Panc1 (cell line): ENCODE data around the gene CNGA4. TPM values are rescaled to one million over a fixed set of nuclear protein-coding genes. Genes with fewer than 3 reads are reported as not detected.

Source experiments
- ATAC-seq: fragments of 200-7000 bp; cut with Tn5 transposase; 2 replicates; pipeline ENCODE4 v1.9.1; 2020; ENCODE audit warnings: mild to moderate bottlenecking, moderate library complexity
- BruUV-seq: library from RNA; stranded (reverse); fragments of 400-500 nt; replicated peaks from 2 replicates; lab custom pipeline; 2021; lab: Mats Ljungman, UMichigan
- CTCF ChIA-PET: fragments of 300-600 bp; sonication (Branson Sonifier 250); formaldehyde crosslinking; loops from one replicate; lab custom pipeline; 2022; ENCODE audit warnings: antibody characterized with exemption; lab: Charles Lee
- POLR2A ChIA-PET: fragments of 300-600 bp; sonication (Branson Sonifier 250); formaldehyde crosslinking; loops from one replicate; lab custom pipeline; 2022; ENCODE audit warnings: antibody characterized with exemption; lab: Charles Lee
- DNase-seq: peaks from one replicate; pipeline ENCODE4 v3.0.0-alpha.2; 2010; ENCODE audit warnings: low read depth, low spot score
- H3K27ac ChIP-seq: 2 replicates; pipeline ENCODE4 v1.5.1; 2011; ENCODE audit warnings: mild to moderate bottlenecking, low read length, inconsistent platforms
- H3K27me3 ChIP-seq: fragments of 200-500 bp; sonication (Bioruptor generic); 2 replicates; pipeline ENCODE4 v1.6.0; 2014; ENCODE audit warnings: low read length, inconsistent platforms; ENCODE audit not compliant: control insufficient read depth, insufficient read depth
- H3K36me3 ChIP-seq: fragments of 200-500 bp; sonication (Bioruptor generic); 2 replicates; pipeline ENCODE4 v1.5.1; 2014; ENCODE audit warnings: inconsistent platforms, mild to moderate bottlenecking, low read length, moderate library complexity; ENCODE audit not compliant: control insufficient read depth, insufficient read depth
- H3K4me1 ChIP-seq: 2 replicates; pipeline ENCODE4 v1.5.1; 2011; ENCODE audit warnings: inconsistent platforms, mild to moderate bottlenecking, low read length, moderate library complexity; ENCODE audit not compliant: control insufficient read depth, insufficient read depth
- H3K4me3 ChIP-seq, 2 experiments: 2 replicates each; pipeline ENCODE4 v1.5.1; 2011 to 2012; ENCODE audit warnings: low read depth in 2 of 2, low read length in 2 of 2, mild to moderate bottlenecking in 2 of 2, inconsistent platforms in 1 of 2, moderate library complexity in 1 of 2
- H3K9me3 ChIP-seq: fragments of 200-500 bp; sonication (Bioruptor generic); 2 replicates; pipeline ENCODE4 v1.5.1; 2014; ENCODE audit warnings: low read depth, mild to moderate bottlenecking, inconsistent platforms, low read length, moderate library complexity; ENCODE audit not compliant: control insufficient read depth, insufficient read depth
- CTCF ChIP-seq: fragments of 450-650 bp; IDR thresholded peaks from 2 replicates; pipeline ENCODE4 v1.5.1; 2017; ENCODE audit warnings: mild to moderate bottlenecking
- REST ChIP-seq, 2 experiments: IDR thresholded peaks; 2 replicates each; pipeline ENCODE4 v1.6.1; 2011 to 2012; ENCODE audit warnings: low read depth in 2 of 2, control low read depth in 1 of 2, low read length in 1 of 2, mild to moderate bottlenecking in 1 of 2, moderate library complexity in 1 of 2; ENCODE audit not compliant: insufficient read depth in 1 of 2
- SIN3A ChIP-seq: IDR thresholded peaks from 2 replicates; pipeline ENCODE4 v1.6.1; 2012; ENCODE audit warnings: low read depth, mild to moderate bottlenecking, low read length, moderate library complexity, borderline replicate concordance; ENCODE audit not compliant: insufficient read depth
- TCF7L2 ChIP-seq: IDR thresholded peaks from 2 replicates; pipeline ENCODE4 v1.6.1; 2011; ENCODE audit warnings: mild to moderate bottlenecking, low read depth, low read length, inconsistent platforms
- in situ Hi-C: cut with HindIII; loops from 2 replicates; pipeline ENCODE4 v1.10.0; 2016; ENCODE audit warnings: low sequenced_read_pairs, low pct_unique_long_range_greater_than_20kb
- intact Hi-C: fragments of 100-400 bp; cut with micrococcal nuclease; formaldehyde crosslinking; loops from one replicate; pipeline ENCODE4 v1.10.0; 2022; ENCODE audit not compliant: unreplicated experiment
- total RNA-seq: library from RNA; stranded (reverse); gene quantifications from one replicate; pipeline ENCODE4 v1.2.1, GENCODE V29; 2021; ENCODE audit not compliant: unreplicated experiment

The CNGA4 gene
- total RNA-seq, 1 experiment from 2014 or later, result 0.62 TPM

GRCh38 chr11:6269994-6270393 lies 31.1 kb downstream of the CNGA4 start:
- no peaks in the 10 kb centered on the region for H3K4me1 ChIP-seq
- CTCF ChIA-PET, result interaction anchor here (0.6 kb wide), 1 partner anchor 14 kb away, joined by 4 read pairs; no protein-coding TSS in a partner anchor
- BruUV-seq, result no TSS peak
- H3K27ac ChIP-seq, result no peak overlapping the region
- H3K27me3 ChIP-seq, result peaks cover 12% of the 10 kb centered on the region
- H3K9me3 ChIP-seq, result no peaks in the 10 kb centered on the region
- POLR2A ChIA-PET, result no interaction called here
- ATAC-seq (no peak; the same call in 1 of the 2 replicates), DNase-seq (no peak)
- no peaks in the 10 kb centered on the region for H3K36me3 ChIP-seq
- TF ChIP-seq REST (IDR thresholded peaks at IDR 0.05; ENCODE audit: insufficient read depth in 1 of 2, low read depth in 2 of 2, low read length in 1 of 2) (no peak), CTCF (peak; percentile 68)
- no peak overlapping the region for H3K4me3 ChIP-seq
- intact Hi-C loops (no loop called here), in situ Hi-C loops (no loop called here)

- POLR2A ChIA-PET, result no interaction called here
- DNase-seq (no peak), ATAC-seq (no peak)
- H3K4me1 ChIP-seq, result no peaks in the 10 kb centered on the region
- no peak overlapping the region for H3K27ac ChIP-seq
- intact Hi-C loops, result no loop called here
- TF ChIP-seq SIN3A, result no peak
- no peak for TF ChIP-seq CTCF
- TF ChIP-seq TCF7L2, result no peak
- no peak for TF ChIP-seq REST (IDR thresholded peaks at IDR 0.05; ENCODE audit: insufficient read depth in 1 of 2, low read depth in 2 of 2, low read length in 1 of 2)
- CTCF ChIA-PET, result interaction anchor here (0.6 to 1.2 kb wide), 2 partner anchors 20 to 22 kb away, joined by 3 to 4 read pairs; no protein-coding TSS in a partner anchor
- no TSS peak for BruUV-seq
- H3K36me3 ChIP-seq, result no peaks in the 10 kb centered on the region
- no peaks in the 10 kb centered on the region for H3K9me3 ChIP-seq
- H3K27me3 ChIP-seq, result peaks cover 9% of the 10 kb centered on the region
- no peak overlapping the region for H3K4me3 ChIP-seq
- in situ Hi-C loops, result no loop called here
Observed at GRCh38 chr11:6270584-6271246, 31.8 kb downstream of the CNGA4 start.
